Measurements from ENCODE around the gene QRFP. TPM values are rescaled to one million over a fixed set of nuclear protein-coding genes. Genes with fewer than 3 reads are reported as not detected.
"Not testable (repeated sequence)": the region's sequence is repeated elsewhere in the genome, so short reads cannot be mapped to it uniquely, and the experiment has no call there.

QRFP gene
- total and polyA plus RNA-seq, 2 of the 8 experiments (the other 6 are each of a cell fraction or from before 2014, with no cell fraction given) = not detected

DNA sequence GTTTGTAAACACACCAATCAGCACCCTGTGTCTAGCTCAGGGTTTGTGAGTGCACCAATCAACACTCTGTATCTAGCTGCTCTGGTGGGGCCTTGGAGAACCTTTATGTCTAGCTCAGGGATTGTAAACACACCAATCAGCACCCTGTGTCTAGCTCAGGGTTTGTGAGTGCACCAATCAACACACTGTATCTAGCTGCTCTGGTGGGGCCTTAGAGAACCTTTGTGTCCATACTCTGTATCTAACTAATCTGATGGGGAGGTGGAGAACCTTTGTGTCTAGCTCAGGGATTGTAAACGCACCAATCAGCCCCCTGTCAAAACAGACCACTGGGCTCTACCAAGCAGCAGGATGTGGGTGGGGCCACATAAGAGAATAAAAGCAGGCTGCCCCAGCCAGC is 14.1 kb upstream of the QRFP start:
- peaks cover 0 to 15% (median 2%) of the 10 kb centered on the region in 4 experiments; a peak in 6 of 7 replicates for H3K4me1 ChIP-seq (replicated peaks in 1 of 4; ENCODE audit: control insufficient read depth in 3 of 4, insufficient read depth in 4 of 4, low read length in 3 of 4)
- H4K5ac ChIP-seq (ENCODE audit: insufficient read length, low read depth, low read length); H2BK15ac ChIP-seq (ENCODE audit: low read length); H3K36me3 ChIP-seq (ENCODE audit: control insufficient read depth in 2 of 4, insufficient read depth in 4 of 4, low read length in 3 of 4); FAIRE-seq; H3K27me3 ChIP-seq (replicated peaks in 1 of 4; ENCODE audit: control insufficient read depth in 3 of 4, extremely low read depth in 1 of 4, insufficient read depth in 3 of 4, low read length in 3 of 4); H4K20me1 ChIP-seq (replicated peaks in 1 of 2; ENCODE audit: control insufficient read depth in 1 of 2, insufficient read depth in 2 of 2, low read length in 2 of 2); H3K56ac ChIP-seq (replicated peaks; ENCODE audit: insufficient read length, low read depth, low read length); H3K79me2 ChIP-seq (ENCODE audit: control insufficient read depth in 1 of 2, insufficient read depth in 2 of 2, low read length in 2 of 2); H3K4me2 ChIP-seq (ENCODE audit: insufficient read depth in 1 of 2, low read depth in 2 of 2, low read length in 2 of 2); H3K79me1 ChIP-seq (ENCODE audit: low read depth, low read length); H2BK20ac ChIP-seq (ENCODE audit: low read length); H3K18ac ChIP-seq (ENCODE audit: extremely low read depth, low read length); H3K14ac ChIP-seq (ENCODE audit: insufficient read length); H2BK12ac ChIP-seq (ENCODE audit: low read depth, low read length); H3K27ac ChIP-seq (ENCODE audit: low read depth, low read length); H2BK120ac ChIP-seq (replicated peaks; ENCODE audit: low read depth, low read length); H3K4ac ChIP-seq (replicated peaks; ENCODE audit: insufficient read length, low read depth, low read length); H3K23me2 ChIP-seq (ENCODE audit: low read depth, low read length); H4K91ac ChIP-seq (replicated peaks; ENCODE audit: insufficient read length, low read length); H4K8ac ChIP-seq (ENCODE audit: extremely low read depth, insufficient read depth, low read length); H3K4me3 ChIP-seq (ENCODE audit: extremely low read depth in 1 of 4, insufficient read depth in 2 of 4, low read depth in 3 of 4, low read length in 4 of 4); H2BK5ac ChIP-seq (ENCODE audit: low read depth, low read length); H2AFZ ChIP-seq (ENCODE audit: low read length); H2AK5ac ChIP-seq (ENCODE audit: low read depth, low read length); H3K23ac ChIP-seq (ENCODE audit: insufficient read length); DNase-seq (ENCODE audit: low read depth in 1 of 2, low spot score in 2 of 2); H3K9ac ChIP-seq (replicated peaks in 1 of 4; ENCODE audit: extremely low read depth in 1 of 4, low read depth in 3 of 4, low read length in 3 of 4); H3K9me3 ChIP-seq (ENCODE audit: insufficient read depth in 2 of 2, low read depth in 1 of 2, low read length in 1 of 2): not testable (repeated sequence)
- WGBS, 2 experiments (ENCODE audit: extremely low coverage in 1 of 2, insufficient coverage in 1 of 2, insufficient read length in 1 of 2, insufficient replicate concordance in 2 of 2, low coverage in 1 of 2, low lambda C conversion rate in 2 of 2, missing lambda C conversion rate in 1 of 2) = 92% methylated on average over 1 of the region's 1 CpG; no CpG with 5 or more reads in 1 of the 2 experiments
- ChIA-PET CTCF (ENCODE audit: partially characterized antibody) (interaction anchor here (1.0 to 3.8 kb wide), 5 partner anchors 13 to 228 kb away, joined by 3 to 12 read pairs (median 3); no protein-coding TSS in a partner anchor), POLR2A (ENCODE audit: partially characterized antibody) (interaction anchor here (0.7 to 0.8 kb wide), 3 partner anchors 12 to 26 kb away, joined by 3 read pairs; partner anchors contain the start of gene QRFP)

DNA sequence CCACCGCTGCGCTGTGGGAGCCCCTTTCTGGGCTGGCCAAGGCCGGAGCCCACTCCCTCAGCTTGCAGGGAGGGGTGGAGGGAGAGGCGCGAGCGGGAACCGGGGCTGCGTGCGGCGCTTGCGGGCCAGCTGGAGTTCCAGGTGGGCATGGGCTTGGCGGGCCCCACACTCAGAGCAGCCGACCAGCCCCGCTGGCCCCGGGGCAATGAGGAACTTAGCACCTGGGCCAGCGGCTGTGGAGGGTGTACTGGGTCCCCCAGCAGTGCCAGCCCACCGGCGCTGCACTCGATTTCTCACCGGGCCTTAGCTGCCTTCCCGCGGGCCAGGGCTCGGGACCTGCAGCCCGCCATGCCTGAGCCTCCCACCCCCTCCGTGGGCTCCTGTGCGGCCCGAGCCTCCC is 13.4 kb upstream of the QRFP start:
- H3K36me3 ChIP-seq (ENCODE audit: control insufficient read depth in 2 of 4, insufficient read depth in 4 of 4, low read length in 3 of 4); H2AK5ac ChIP-seq (ENCODE audit: low read depth, low read length); H2BK12ac ChIP-seq (ENCODE audit: low read depth, low read length); H4K91ac ChIP-seq (replicated peaks; ENCODE audit: insufficient read length, low read length); H3K23ac ChIP-seq (ENCODE audit: insufficient read length); H3K9me3 ChIP-seq (ENCODE audit: insufficient read depth in 2 of 2, low read depth in 1 of 2, low read length in 1 of 2); H3K79me2 ChIP-seq (ENCODE audit: control insufficient read depth in 1 of 2, insufficient read depth in 2 of 2, low read length in 2 of 2); H3K4me3 ChIP-seq (ENCODE audit: extremely low read depth in 1 of 4, insufficient read depth in 2 of 4, low read depth in 3 of 4, low read length in 4 of 4); H2AFZ ChIP-seq (ENCODE audit: low read length); H3K14ac ChIP-seq (ENCODE audit: insufficient read length); POLR2A ChIA-PET (ENCODE audit: partially characterized antibody); DNase-seq (ENCODE audit: low read depth in 1 of 2, low spot score in 2 of 2); H3K27me3 ChIP-seq (replicated peaks in 1 of 4; ENCODE audit: control insufficient read depth in 3 of 4, extremely low read depth in 1 of 4, insufficient read depth in 3 of 4, low read length in 3 of 4); H2BK15ac ChIP-seq (ENCODE audit: low read length); H4K8ac ChIP-seq (ENCODE audit: extremely low read depth, insufficient read depth, low read length); H3K23me2 ChIP-seq (ENCODE audit: low read depth, low read length); H4K5ac ChIP-seq (ENCODE audit: insufficient read length, low read depth, low read length); H3K79me1 ChIP-seq (ENCODE audit: low read depth, low read length); H2BK5ac ChIP-seq (ENCODE audit: low read depth, low read length); H2BK20ac ChIP-seq (ENCODE audit: low read length); FAIRE-seq; H3K4ac ChIP-seq (replicated peaks; ENCODE audit: insufficient read length, low read depth, low read length); H4K20me1 ChIP-seq (replicated peaks in 1 of 2; ENCODE audit: control insufficient read depth in 1 of 2, insufficient read depth in 2 of 2, low read length in 2 of 2); H3K4me2 ChIP-seq (ENCODE audit: insufficient read depth in 1 of 2, low read depth in 2 of 2, low read length in 2 of 2); H3K9ac ChIP-seq (replicated peaks in 1 of 4; ENCODE audit: extremely low read depth in 1 of 4, low read depth in 3 of 4, low read length in 3 of 4); H3K27ac ChIP-seq (ENCODE audit: low read depth, low read length); H3K18ac ChIP-seq (ENCODE audit: extremely low read depth, low read length); H3K56ac ChIP-seq (replicated peaks; ENCODE audit: insufficient read length, low read depth, low read length); H2BK120ac ChIP-seq (replicated peaks; ENCODE audit: low read depth, low read length): not testable (repeated sequence)
- CTCF ChIA-PET (ENCODE audit: partially characterized antibody) = interaction anchor here (0.8 to 3.8 kb wide), 4 partner anchors 13 to 23 kb away, joined by 3 to 12 read pairs (median 3); no protein-coding TSS in a partner anchor
- 92% methylated on average over 3 of the region's 27 CpGs; no CpG with 5 or more reads in 1 of the 2 experiments for WGBS, 2 experiments (ENCODE audit: extremely low coverage in 1 of 2, insufficient coverage in 1 of 2, insufficient read length in 1 of 2, insufficient replicate concordance in 2 of 2, low coverage in 1 of 2, low lambda C conversion rate in 2 of 2, missing lambda C conversion rate in 1 of 2)
- peaks cover 0 to 15% (median 2%) of the 10 kb centered on the region in 4 experiments; a peak in 6 of 7 replicates for H3K4me1 ChIP-seq (replicated peaks in 1 of 4; ENCODE audit: control insufficient read depth in 3 of 4, insufficient read depth in 4 of 4, low read length in 3 of 4)

Data from H1 (cell line).